ENCODE data around the gene SCGB3A2.
A peak's percentile ranks its signal among the peaks of the same experiment; 100 is the strongest.
"Not testable (repeated sequence)": the region's sequence is repeated elsewhere in the genome, so short reads cannot be mapped to it uniquely, and the experiment has no call there.

SCGB3A2 gene

DNA sequence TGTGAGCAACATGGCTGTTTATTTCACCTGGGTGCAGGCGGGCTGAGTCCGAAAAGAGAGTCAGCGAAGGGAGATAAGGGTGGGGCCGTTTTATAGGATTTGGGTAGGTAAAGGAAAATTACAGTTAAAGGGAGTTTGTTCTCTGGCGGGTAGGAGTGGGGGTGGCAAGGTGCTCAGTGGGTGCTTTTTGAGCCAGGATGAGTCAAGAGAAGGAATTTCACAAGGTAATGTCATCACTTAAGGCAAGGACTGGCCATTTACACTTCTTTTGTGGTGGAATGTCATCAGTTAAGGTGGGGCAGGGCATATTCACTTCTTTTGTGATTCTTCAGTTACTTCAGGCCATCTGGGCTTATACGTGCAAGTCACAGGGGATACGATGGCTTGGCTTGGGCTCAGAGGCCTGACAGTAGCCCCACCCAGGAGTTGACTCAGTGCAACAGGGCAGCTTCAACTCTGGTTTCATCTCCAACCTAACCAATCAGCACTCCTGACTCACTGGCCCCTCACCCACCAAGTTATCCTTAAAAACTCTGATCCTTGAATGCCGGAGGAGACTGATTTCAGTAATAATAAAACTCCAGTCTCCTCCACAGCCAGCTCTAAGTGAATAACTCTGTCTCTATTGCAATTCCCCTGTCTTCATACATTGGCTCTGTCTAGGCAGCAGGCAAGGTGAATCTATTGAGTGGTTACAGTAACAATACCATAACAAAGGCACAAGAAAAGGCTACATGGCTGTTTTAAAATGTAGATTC is 4.2 kb upstream of the SCGB3A2 start:
- H3K9me3 ChIP-seq; H3K4me3 ChIP-seq; in situ Hi-C loops (cut with MboI; ENCODE audit: low sequenced_read_pairs); H3K27me3 ChIP-seq (ENCODE audit: low read depth); H3K36me3 ChIP-seq (replicated peaks): not testable (repeated sequence)
- H3K4me1 ChIP-seq, result peaks cover 16% of the 10 kb centered on the region
- peak; percentile 13 to 21 for DNase-seq (ENCODE audit: low spot score in 2 of 2)

GRCh38 chr5:147874910-147875367 is 3.6 kb upstream of the SCGB3A2 start:
- in situ Hi-C loops (cut with MboI; ENCODE audit: low sequenced_read_pairs), result no loop called here
- H3K27me3 ChIP-seq (ENCODE audit: low read depth), result peaks cover 10% of the 10 kb centered on the region
- peak; percentile 20 to 43 for DNase-seq (ENCODE audit: low spot score in 2 of 2)
- peaks cover 13% of the 10 kb centered on the region for H3K4me1 ChIP-seq
- no peaks in the 10 kb centered on the region for H3K36me3 ChIP-seq (replicated peaks)
- H3K4me3 ChIP-seq, result no peak overlapping the region
- H3K9me3 ChIP-seq, result 0 out of 2 replicates have a peak, but pooled peaks cover 2% of the 10 kb centered on the region

GRCh38 chr5:147876141-147876540 is 2.4 kb upstream of the SCGB3A2 start:
- Histone ChIP-seq H3K27me3 (ENCODE audit: low read depth) (peaks cover 12% of the 10 kb centered on the region), H3K9me3 (0 out of 2 replicates have a peak, but pooled peaks cover 2% of the 10 kb centered on the region), H3K36me3 (replicated peaks) (no peaks in the 10 kb centered on the region), H3K4me3 (no peak overlapping the region), H3K4me1 (peaks cover 13% of the 10 kb centered on the region)
- no peak for DNase-seq (ENCODE audit: low spot score in 2 of 2)
- in situ Hi-C loops (cut with MboI; ENCODE audit: low sequenced_read_pairs), result no loop called here

GRCh38 chr5:147876626-147877025 is 1.9 kb upstream of the SCGB3A2 start:
- in situ Hi-C loops (cut with MboI; ENCODE audit: low sequenced_read_pairs), result no loop called here
- Histone ChIP-seq H3K36me3 (replicated peaks) (no peaks in the 10 kb centered on the region), H3K4me3 (no peak overlapping the region), H3K4me1 (peaks cover 13% of the 10 kb centered on the region), H3K9me3 (0 out of 2 replicates have a peak, but pooled peaks cover 2% of the 10 kb centered on the region), H3K27me3 (ENCODE audit: low read depth) (peaks cover 12% of the 10 kb centered on the region)
- DNase-seq (ENCODE audit: low spot score in 2 of 2), result no peak

- Histone ChIP-seq H3K4me3 (no peak overlapping the region), H3K9me3 (no peaks in the 10 kb centered on the region), H3K36me3 (replicated peaks) (no peaks in the 10 kb centered on the region), H3K27me3 (ENCODE audit: low read depth) (peaks cover 14% of the 10 kb centered on the region), H3K4me1 (peaks cover 8% of the 10 kb centered on the region)
- no peak for DNase-seq (ENCODE audit: low spot score in 2 of 2)
- in situ Hi-C loops (cut with MboI; ENCODE audit: low sequenced_read_pairs), result no loop called here
Measured at GRCh38 chr5:147879784-147880183, 1.3 kb downstream of the SCGB3A2 start.

- H3K4me1 ChIP-seq, result peaks cover under 1% of the 10 kb centered on the region
- no peak for DNase-seq (ENCODE audit: low spot score in 2 of 2)
- peaks cover 14% of the 10 kb centered on the region for H3K27me3 ChIP-seq (ENCODE audit: low read depth)
Measured at GRCh38 chr5:147880487-147880886, 2.0 kb downstream of the SCGB3A2 start.

DNA sequence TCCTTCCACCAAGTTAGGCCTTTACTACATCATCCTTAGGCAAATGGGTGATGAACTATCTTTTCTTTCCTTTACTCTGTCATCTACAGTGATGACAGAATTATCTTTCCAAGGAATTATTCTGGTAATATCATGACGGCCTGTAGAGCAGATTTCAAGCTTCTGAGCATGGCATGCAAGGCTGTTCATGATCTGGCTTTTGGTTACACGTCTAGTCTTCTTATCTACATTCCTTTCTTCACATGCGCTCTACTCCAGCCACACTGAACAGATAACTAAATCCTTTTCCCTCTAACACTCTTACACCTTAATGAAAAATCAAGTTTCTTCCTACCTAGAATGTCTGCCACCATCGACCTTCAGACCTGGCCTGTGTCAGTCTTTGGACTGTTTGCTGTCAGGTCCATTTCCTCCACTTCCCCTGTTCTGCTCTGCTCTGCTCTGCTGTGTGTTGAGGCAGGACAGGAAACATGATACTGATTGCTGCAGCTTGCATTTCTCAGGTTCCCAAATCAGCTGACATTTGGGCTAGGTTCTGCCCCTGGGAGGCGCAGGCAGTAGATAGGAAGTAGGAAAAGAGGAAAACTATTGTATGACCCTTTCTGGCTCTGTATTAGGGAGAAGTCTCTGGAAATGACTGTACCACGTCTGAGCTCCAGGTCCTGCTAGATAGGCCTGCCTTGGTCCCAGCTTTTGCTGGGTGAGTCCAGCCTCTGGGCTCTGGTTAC is 4.2 kb downstream of the SCGB3A2 start:
- no peak for DNase-seq (ENCODE audit: low spot score in 2 of 2)
- no peaks in the 10 kb centered on the region for H3K4me1 ChIP-seq
- H3K27me3 ChIP-seq (ENCODE audit: low read depth), result peaks cover 10% of the 10 kb centered on the region
- in situ Hi-C loops (cut with MboI; ENCODE audit: low sequenced_read_pairs), result no loop called here
- no peaks in the 10 kb centered on the region for H3K36me3 ChIP-seq (replicated peaks)
- no peaks in the 10 kb centered on the region for H3K9me3 ChIP-seq
- no peak overlapping the region for H3K4me3 ChIP-seq

More at GRCh38 chr5:147880487-147880886, 2.0 kb downstream of the SCGB3A2 start:
- Histone ChIP-seq H3K36me3 (replicated peaks) (no peaks in the 10 kb centered on the region), H3K9me3 (no peaks in the 10 kb centered on the region), H3K4me3 (no peak overlapping the region)
- in situ Hi-C loops (cut with MboI; ENCODE audit: low sequenced_read_pairs), result no loop called here

DNA sequence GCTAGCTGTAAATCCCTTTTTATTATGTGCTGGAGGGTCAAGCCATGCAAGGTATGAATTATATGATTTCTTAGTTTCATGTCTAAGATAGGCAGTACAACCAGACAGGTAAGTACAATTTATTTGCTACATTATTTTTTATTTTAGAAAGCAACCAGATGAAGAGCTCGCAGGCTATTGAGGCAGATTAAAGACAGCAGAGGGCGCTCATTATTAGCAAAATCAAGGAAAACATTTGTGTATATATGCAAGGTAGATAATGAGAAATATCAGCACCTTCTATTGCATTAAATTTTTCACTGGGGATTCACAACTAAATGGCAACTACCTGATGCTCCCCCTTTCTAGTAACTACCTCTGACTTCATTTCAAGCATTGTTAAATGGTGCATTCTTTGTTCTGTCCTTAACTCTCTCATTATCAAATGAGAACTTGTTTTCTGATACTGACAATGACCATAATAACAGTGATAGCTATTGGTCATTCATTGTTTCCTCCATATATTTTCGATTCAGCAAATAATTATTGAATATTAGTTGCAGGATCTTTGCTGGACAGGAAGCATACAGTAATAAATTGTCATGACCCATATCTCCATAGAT is 8.6 kb downstream of the SCGB3A2 start:
- Histone ChIP-seq H3K27me3 (ENCODE audit: low read depth) (0 out of 2 replicates have a peak, but pooled peaks cover 2% of the 10 kb centered on the region), H3K36me3 (replicated peaks) (no peaks in the 10 kb centered on the region), H3K4me3 (no peak overlapping the region), H3K4me1 (no peaks in the 10 kb centered on the region), H3K9me3 (no peaks in the 10 kb centered on the region)
- peak in 1 of 2 experiments; percentile 29 for DNase-seq (ENCODE audit: low spot score in 2 of 2)
- in situ Hi-C loops (cut with MboI; ENCODE audit: low sequenced_read_pairs), result no loop called here

GRCh38 chr5:147887930-147888329 is 9.4 kb downstream of the SCGB3A2 start:
- Histone ChIP-seq H3K36me3 (replicated peaks) (no peaks in the 10 kb centered on the region), H3K9me3 (no peaks in the 10 kb centered on the region), H3K4me3 (no peak overlapping the region), H3K27me3 (ENCODE audit: low read depth) (0 out of 2 replicates have a peak, but pooled peaks cover 2% of the 10 kb centered on the region), H3K4me1 (no peaks in the 10 kb centered on the region)
- DNase-seq (ENCODE audit: low spot score in 2 of 2), result no peak
- in situ Hi-C loops (cut with MboI; ENCODE audit: low sequenced_read_pairs), result no loop called here

DNA sequence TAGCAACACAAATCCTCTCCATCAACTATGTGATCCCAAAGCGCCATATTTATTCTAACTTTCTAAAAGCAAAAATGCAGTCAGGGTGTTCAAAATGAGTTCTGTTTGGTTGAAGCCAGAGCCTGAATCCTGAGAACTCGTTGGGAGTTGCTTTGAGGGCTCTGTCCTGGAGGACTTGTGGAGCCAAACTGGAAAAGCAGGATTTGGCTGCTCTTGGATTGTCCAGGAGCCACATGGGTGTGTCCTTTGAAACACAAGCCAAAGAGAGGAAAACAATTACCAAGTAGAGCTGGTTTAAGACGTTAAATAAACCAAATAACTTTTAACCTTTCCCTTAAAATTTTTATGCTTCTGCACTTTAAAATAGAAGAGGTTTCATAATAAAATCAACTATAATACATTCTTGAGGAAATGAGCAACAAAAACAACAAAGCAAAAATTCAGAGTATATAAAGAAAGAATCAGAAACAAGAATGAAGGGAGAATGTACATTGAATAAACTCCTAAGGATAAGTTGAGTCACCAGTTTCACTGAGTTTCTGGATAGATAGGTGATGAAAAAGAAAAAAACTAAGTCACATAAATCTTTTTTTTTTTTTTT is 14.3 kb downstream of the SCGB3A2 start:
- Histone ChIP-seq H3K4me1 (no peaks in the 10 kb centered on the region), H3K36me3 (replicated peaks) (no peaks in the 10 kb centered on the region), H3K4me3 (no peak overlapping the region), H3K9me3 (no peaks in the 10 kb centered on the region), H3K27me3 (ENCODE audit: low read depth) (peaks cover 5% of the 10 kb centered on the region; the same call in 1 of the 2 replicates)
- in situ Hi-C loops (cut with MboI; ENCODE audit: low sequenced_read_pairs), result no loop called here
- no peak for DNase-seq (ENCODE audit: low spot score in 2 of 2)

DNA sequence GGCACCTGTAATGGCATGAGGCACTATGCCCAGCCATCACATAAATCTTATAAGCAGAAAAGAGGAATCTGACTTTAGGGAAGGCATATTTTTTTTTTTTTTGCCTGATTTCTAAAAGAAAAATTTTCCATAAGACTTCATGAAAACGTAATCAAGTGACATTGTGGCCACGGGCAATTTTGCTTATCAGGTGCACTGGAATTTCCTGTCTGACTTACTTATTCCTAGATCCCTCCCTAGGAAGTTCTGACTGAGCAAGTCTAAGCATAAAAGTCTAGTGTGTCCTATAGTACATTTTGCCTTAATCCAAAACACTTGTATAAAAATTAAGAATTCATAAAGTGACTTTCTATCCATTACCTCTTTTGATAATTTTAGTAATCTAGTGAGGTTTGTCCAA is 15.3 kb downstream of the SCGB3A2 start:
- Histone ChIP-seq H3K9me3 (no peaks in the 10 kb centered on the region), H3K4me3 (no peak overlapping the region), H3K27me3 (ENCODE audit: low read depth) (peaks cover 5% of the 10 kb centered on the region; the same call in 1 of the 2 replicates), H3K4me1 (no peaks in the 10 kb centered on the region), H3K36me3 (replicated peaks) (no peaks in the 10 kb centered on the region)
- no peak for DNase-seq (ENCODE audit: low spot score in 2 of 2)
- in situ Hi-C loops (cut with MboI; ENCODE audit: low sequenced_read_pairs), result no loop called here

DNA sequence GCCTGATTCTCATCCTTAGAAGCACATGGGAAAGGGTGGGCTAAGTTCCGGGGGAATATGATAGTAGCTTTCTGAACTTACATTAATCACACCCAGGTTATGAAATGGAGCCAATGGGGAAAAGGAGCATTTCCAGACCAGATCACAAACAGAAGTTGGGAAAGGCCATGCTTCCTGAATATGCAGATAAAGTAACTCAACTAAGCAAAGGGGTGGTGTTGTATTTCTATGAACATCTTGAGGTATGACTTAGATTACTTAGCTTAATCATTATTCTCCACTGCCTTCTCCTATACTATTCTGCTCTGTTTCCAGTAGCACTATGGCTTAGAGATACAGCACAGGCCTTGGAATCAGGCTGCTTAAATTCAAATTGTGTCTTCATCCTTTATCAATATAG is 17.4 kb downstream of the SCGB3A2 start:
- in situ Hi-C loops (cut with MboI; ENCODE audit: low sequenced_read_pairs), result no loop called here
- peaks cover 7% of the 10 kb centered on the region; the same call in 1 of the 2 replicates for H3K27me3 ChIP-seq (ENCODE audit: low read depth)
- H3K36me3 ChIP-seq (replicated peaks), result no peaks in the 10 kb centered on the region
- no peak overlapping the region for H3K4me3 ChIP-seq
- no peaks in the 10 kb centered on the region for H3K9me3 ChIP-seq
- H3K4me1 ChIP-seq, result no peaks in the 10 kb centered on the region
- DNase-seq (ENCODE audit: low spot score in 2 of 2), result no peak

DNA sequence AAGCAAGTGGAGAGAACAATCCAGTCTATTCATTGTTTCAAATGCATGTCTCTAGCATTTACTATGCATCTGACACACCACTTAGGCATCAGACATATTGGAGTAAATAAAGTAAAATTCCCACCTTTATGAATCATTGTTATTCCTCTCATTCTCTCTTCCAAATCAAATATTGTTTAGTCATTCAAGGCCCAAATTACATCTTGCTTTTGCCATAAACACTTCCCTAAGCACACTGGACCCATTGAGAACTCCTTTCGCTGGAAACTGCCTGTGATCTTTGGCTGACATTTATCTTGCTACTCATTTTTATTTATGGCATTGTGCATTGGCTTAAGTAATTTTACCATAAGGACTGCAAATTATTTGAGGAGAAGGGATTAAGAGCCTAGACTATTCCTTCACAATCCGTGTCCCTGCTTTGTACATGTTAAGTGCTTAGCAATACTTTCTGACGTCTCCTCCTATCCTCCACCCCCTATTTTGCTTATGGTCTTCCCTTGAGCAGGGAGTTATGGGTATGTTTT is 20.4 kb downstream of the SCGB3A2 start:
- Histone ChIP-seq H3K4me1 (no peaks in the 10 kb centered on the region), H3K36me3 (replicated peaks) (no peaks in the 10 kb centered on the region)
- no peak for DNase-seq (ENCODE audit: low spot score in 2 of 2)

More for the DNA sequence above, 20.4 kb downstream of the SCGB3A2 start:
- in situ Hi-C loops (cut with MboI; ENCODE audit: low sequenced_read_pairs), result no loop called here
- H3K27me3 ChIP-seq (ENCODE audit: low read depth), result peaks cover 7% of the 10 kb centered on the region; the same call in 1 of the 2 replicates
- H3K4me3 ChIP-seq, result no peak overlapping the region
- H3K9me3 ChIP-seq, result no peaks in the 10 kb centered on the region

Measured in HAP-1 (cell line).